22Rv1 (cell line): Measurements from ENCODE around the gene ACE2.

Experiments used
- H3K27ac ChIP-seq: fragments of 450-650 bp; 2 replicates; pipeline ENCODE4 v1.5.1; 2017
- ZFX ChIP-seq: fragments of 450-650 bp; IDR thresholded peaks from 2 replicates; pipeline ENCODE4 v1.6.1; 2017; ENCODE audit warnings: antibody characterized with exemption, borderline replicate concordance
- TF ChIP-seq, protein P1 (sequence below): fragments of 450-650 bp; IDR thresholded peaks from 2 replicates; pipeline ENCODE4 v1.5.1; 2017; ENCODE audit warnings: mild to moderate bottlenecking

Gene ACE2

DNA sequence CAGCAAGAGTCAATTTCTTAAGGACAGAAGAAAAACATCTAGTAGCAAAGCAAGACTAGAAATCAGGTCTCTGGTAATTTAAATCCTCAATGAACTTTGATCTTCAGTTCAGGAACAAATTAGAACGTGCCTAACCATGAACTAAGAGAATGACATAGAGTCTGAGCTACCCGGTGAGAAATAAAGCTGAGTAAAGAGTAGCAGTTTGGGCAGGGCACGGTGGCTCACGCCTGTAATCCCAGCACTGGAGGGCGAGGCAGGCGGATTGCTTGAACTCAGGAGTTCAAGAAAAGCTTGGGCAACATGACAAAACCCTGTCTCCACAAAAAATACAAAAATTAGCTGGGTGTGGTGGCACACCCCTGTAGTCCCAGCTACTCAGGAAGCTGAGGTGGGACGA lies 37.7 kb downstream of the ACE2 start:
- TF ChIP-seq, protein P1, sequence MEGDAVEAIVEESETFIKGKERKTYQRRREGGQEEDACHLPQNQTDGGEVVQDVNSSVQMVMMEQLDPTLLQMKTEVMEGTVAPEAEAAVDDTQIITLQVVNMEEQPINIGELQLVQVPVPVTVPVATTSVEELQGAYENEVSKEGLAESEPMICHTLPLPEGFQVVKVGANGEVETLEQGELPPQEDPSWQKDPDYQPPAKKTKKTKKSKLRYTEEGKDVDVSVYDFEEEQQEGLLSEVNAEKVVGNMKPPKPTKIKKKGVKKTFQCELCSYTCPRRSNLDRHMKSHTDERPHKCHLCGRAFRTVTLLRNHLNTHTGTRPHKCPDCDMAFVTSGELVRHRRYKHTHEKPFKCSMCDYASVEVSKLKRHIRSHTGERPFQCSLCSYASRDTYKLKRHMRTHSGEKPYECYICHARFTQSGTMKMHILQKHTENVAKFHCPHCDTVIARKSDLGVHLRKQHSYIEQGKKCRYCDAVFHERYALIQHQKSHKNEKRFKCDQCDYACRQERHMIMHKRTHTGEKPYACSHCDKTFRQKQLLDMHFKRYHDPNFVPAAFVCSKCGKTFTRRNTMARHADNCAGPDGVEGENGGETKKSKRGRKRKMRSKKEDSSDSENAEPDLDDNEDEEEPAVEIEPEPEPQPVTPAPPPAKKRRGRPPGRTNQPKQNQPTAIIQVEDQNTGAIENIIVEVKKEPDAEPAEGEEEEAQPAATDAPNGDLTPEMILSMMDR, result no peak
- TF ChIP-seq ZFX, result no peak
- no peak overlapping the region for H3K27ac ChIP-seq

DNA sequence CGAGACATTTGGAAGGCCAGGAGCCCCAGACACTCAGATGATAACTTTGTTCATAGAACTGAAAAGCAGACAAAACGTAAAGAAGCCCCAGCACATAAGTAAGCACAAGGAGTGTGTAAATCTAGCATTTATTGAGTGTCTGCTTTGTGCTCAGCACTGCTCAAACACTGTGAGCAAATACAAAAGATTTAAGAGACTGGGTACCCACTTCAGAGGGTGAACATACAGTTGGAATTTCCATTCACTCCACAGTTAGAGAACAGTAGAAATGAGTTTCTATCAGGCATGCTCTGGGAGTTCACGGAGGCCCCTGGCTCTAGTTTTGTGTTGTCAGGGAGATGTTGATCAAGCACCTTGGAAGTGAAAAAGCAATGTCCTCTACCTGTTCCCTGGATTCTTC lies 39.8 kb downstream of the ACE2 start:
- no peak for TF ChIP-seq ZFX
- TF ChIP-seq, protein P1, result no peak
- H3K27ac ChIP-seq, result no peak overlapping the region

- H3K27ac ChIP-seq, result no peak overlapping the region
- TF ChIP-seq, protein P1, result no peak
- no peak for TF ChIP-seq ZFX
Observed at GRCh38 chrX:15559227-15559626, 41.5 kb downstream of the ACE2 start.

- TF ChIP-seq, protein P1, result no peak
- no peak for TF ChIP-seq ZFX
- H3K27ac ChIP-seq, result no peak overlapping the region
Observed at GRCh38 chrX:15549189-15550012, 51.4 kb downstream of the ACE2 start.

DNA sequence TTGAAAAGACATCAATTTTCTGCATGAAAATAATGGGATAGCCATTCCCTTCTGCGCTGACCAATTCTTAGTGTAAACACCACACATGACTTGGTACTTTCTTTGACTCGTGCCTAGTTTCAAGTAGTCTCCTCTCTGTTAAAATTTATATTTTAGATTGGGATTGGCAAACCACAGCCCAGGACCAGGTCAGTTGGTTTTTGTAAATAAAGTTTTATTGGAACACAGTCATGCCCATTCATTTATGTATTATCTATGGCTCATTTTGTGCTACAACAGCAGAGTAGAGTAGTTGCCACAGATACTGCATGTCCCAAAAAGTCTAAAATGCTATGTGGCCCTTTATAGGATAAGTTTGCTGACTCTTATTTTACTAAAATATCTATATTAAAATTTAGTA lies 53.4 kb downstream of the ACE2 start:
- H3K27ac ChIP-seq, result no peak overlapping the region
- TF ChIP-seq ZFX, result no peak
- TF ChIP-seq, protein P1, result no peak

DNA sequence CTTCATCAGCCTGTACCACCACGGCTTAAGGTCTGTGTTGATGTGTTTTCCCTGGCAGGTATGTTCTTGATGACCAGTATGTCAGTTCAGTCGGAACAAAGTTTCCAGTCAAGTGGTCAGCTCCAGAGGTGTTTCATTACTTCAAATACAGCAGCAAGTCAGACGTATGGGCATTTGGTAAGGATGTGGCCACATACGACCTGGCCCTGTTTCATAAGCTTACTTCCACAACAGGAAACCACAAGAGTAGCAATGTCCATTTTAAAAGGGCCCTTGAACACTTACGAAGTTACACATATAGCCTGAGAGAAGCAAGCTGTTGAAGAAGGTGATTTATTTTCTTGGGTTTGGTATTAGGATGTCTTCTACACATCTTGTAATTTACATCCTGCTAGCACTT lies 54.0 kb downstream of the ACE2 start:
- TF ChIP-seq ZFX, result no peak
- TF ChIP-seq, protein P1, result no peak
- H3K27ac ChIP-seq, result no peak overlapping the region

DNA sequence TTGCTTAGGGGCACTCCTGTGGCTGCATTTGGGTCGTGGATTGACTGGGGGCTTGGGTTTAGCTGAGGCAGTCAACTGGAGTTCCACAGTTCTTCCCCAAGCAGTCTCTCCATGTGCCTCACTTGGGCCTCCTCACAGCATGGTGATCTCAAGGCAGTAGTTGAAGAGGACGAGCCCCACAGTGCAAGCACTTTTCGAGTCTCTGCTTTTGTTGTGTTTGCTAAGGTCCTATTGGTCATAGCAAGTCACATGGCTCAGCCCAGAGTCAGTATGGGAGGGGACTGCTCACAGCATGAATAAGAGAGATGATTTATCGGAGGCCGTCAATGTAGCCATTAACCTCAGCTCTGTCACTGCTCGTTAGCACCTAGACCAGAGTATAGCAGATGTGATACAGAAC lies 70.4 kb downstream of the ACE2 start:
- H3K27ac ChIP-seq, result no peak overlapping the region
- TF ChIP-seq, protein P1, result no peak
- no peak for TF ChIP-seq ZFX
